ENCODE results near the gene PFDN6. TPM values are rescaled to one million over a fixed set of nuclear protein-coding genes. Genes with fewer than 3 reads are reported as not detected.

The PFDN6 gene
- total RNA-seq, 1 experiment from 2014 or later = 66.7 TPM

DNA sequence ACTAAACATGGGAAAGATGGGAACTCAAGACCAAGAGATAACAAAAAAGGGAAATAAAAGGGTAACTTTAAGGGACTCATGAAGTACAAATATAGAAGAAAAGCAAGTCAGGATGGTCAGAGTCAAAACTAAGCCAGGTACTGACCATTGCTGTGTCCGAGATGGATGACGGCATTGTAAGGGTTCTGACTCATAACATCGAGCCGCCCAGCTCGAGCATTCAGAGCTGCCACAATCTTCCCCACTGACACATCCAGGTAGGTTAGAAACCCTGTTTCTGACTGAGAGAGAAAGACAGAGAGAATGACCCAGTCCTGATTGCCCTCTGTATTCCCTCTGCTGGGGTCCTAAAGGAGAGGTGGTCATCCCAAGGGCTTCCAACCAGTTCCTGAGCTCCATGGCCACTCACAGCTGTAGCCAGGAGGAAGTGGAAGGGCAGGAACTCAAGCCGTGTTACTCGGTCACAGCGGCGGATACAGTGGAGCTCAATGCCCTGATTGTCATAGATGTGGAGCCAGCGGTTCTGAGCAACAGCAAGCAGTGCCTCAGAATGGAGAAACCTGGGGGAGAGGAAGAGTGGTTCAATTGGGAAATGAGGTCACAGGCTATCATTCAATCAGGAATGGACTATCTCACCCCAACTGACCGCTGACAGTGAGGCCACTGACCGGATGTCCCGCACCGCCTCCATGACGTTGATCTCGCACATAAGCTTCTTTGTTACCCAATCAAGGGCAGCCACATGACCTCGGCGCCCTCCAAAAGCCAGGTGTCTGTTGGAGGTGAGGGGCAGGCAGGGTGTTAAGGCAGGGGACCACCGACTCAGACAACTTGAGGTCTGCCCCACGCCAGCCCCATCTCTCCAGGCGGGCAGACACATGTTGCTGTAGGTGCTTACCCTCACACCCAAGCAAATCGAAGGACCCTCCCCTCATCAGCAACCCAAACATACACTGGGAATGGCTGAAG, 2.2 kb upstream of the PFDN6 start:
- no peaks in the 10 kb centered on the region for H3K9me2 ChIP-seq (replicated peaks; ENCODE audit: insufficient read depth, low read length)
- H3K79me2 ChIP-seq (ENCODE audit: low read length) = peaks cover 50% of the 10 kb centered on the region
- H3K36me3 ChIP-seq (ENCODE audit: insufficient read depth, low read length) = peaks cover 32% of the 10 kb centered on the region; the same call in 1 of the 2 replicates
- H3K4me1 ChIP-seq (ENCODE audit: low read length) = peaks cover 23% of the 10 kb centered on the region
- no peaks in the 10 kb centered on the region for H3K9me3 ChIP-seq (ENCODE audit: low read length)
- H3K27me3 ChIP-seq (ENCODE audit: low read length) = no peaks in the 10 kb centered on the region
- H3K27ac ChIP-seq (ENCODE audit: low read length) = no peak overlapping the region
- DNase-seq = no peak
- H3K4me3 ChIP-seq (ENCODE audit: low read length) = peak overlapping the region; percentile 88
- H4K20me1 ChIP-seq (ENCODE audit: insufficient read depth, low read depth, low read length) = no peaks in the 10 kb centered on the region
- no peak overlapping the region for H2AFZ ChIP-seq (ENCODE audit: low read length)
- peak overlapping the region; percentile 68 for H3K4me2 ChIP-seq (ENCODE audit: low read depth, low read length, poor library complexity, severe bottlenecking)
- peak overlapping the region; percentile 88 for H3K9ac ChIP-seq (ENCODE audit: low read length)

DNA sequence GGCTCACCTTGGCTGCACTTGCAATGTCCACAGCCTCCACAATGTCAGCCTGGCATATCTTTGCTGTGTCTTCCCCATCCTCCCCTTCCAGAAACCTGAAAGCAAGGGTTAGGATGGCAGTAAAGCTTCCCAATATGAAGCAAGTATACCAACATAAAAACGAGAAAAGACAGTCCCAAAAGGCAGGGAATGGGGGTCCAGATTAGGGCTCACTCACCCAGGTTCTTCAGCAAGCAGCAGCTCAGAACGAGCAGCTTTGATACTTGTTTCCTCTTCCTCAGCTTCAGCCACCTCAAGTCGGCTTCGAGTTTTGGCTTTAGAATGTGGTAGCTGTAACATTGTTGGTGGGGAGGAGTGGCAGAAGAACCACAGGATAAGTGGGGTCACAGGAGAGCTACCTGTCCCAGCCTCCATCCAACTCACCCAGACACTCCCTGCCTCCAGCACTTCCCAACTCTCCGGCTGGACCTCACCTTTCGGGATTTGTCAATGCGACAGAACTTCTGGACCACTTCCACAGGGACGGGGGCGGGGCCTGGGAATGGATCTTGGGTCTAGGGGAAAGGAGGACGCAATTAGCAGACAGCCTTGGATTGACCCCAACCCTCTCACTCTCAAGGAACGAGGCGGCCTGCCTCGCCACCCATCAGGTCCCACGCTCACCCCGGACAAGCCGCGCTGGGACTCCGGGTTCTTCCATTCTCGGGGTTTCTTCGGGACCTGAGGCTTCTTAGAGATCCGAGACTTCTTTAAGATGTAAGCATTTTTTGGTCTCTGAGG, 1.1 kb upstream of the PFDN6 start:
- Histone ChIP-seq H3K4me2 (ENCODE audit: low read depth, low read length, poor library complexity, severe bottlenecking) (peak overlapping the region; percentile 68), H3K9ac (ENCODE audit: low read length) (peak overlapping the region; percentile 88), H2AFZ (ENCODE audit: low read length) (peak overlapping the region; percentile 96; the same call in 1 of the 2 replicates), H3K4me3 (ENCODE audit: low read length) (peak overlapping the region; percentile 88), H3K79me2 (ENCODE audit: low read length) (peaks cover 50% of the 10 kb centered on the region), H3K27ac (ENCODE audit: low read length) (peak overlapping the region; percentile 4; the same call in 1 of the 2 replicates), H3K36me3 (ENCODE audit: insufficient read depth, low read length) (peaks cover 32% of the 10 kb centered on the region; the same call in 1 of the 2 replicates), H3K27me3 (ENCODE audit: low read length) (no peaks in the 10 kb centered on the region), H3K9me2 (replicated peaks; ENCODE audit: insufficient read depth, low read length) (no peaks in the 10 kb centered on the region), H3K9me3 (ENCODE audit: low read length) (no peaks in the 10 kb centered on the region), H3K4me1 (ENCODE audit: low read length) (peaks cover 23% of the 10 kb centered on the region), H4K20me1 (ENCODE audit: insufficient read depth, low read depth, low read length) (no peaks in the 10 kb centered on the region)
- no peak for DNase-seq

DNA sequence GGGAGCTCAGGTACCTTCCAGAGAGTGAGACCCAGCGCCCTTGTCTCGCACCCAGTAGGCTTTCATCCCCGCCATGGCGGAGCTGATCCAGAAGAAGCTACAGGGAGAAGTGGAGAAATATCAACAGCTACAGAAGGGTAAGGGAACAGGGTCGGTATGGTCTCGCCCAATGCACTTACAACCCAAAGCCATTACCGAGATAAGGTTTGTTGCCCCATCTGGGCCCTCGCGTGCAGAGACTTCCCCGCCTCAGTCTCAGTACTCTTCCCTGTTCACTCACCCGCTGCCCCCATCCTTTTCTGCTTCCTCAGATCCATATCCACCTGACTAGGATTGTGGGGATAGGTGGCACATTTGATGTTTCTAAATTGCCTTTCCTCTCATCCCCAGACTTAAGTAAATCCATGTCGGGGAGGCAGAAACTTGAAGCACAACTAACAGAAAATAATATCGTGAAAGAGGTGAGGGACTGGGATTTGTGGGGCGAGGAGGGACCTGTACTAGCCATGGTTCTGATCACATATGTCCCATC, 449 bp downstream of the PFDN6 start:
- H3K9me3 ChIP-seq (ENCODE audit: low read length) = no peaks in the 10 kb centered on the region
- H3K9ac ChIP-seq (ENCODE audit: low read length) = peak overlapping the region; percentile 88
- H3K4me2 ChIP-seq (ENCODE audit: low read depth, low read length, poor library complexity, severe bottlenecking) = peak overlapping the region; percentile 68
- no peak for DNase-seq
- peaks cover 23% of the 10 kb centered on the region for H3K4me1 ChIP-seq (ENCODE audit: low read length)
- H3K79me2 ChIP-seq (ENCODE audit: low read length) = peaks cover 46% of the 10 kb centered on the region
- no peaks in the 10 kb centered on the region for H4K20me1 ChIP-seq (ENCODE audit: insufficient read depth, low read depth, low read length)
- H3K27ac ChIP-seq (ENCODE audit: low read length) = peak overlapping the region; percentile 13; the same call in 1 of the 2 replicates
- no peaks in the 10 kb centered on the region for H3K9me2 ChIP-seq (replicated peaks; ENCODE audit: insufficient read depth, low read length)
- peak overlapping the region; percentile 88 for H3K4me3 ChIP-seq (ENCODE audit: low read length)
- H3K27me3 ChIP-seq (ENCODE audit: low read length) = no peaks in the 10 kb centered on the region
- H2AFZ ChIP-seq (ENCODE audit: low read length) = no peak overlapping the region; the same call in 1 of the 2 replicates
- H3K36me3 ChIP-seq (ENCODE audit: insufficient read depth, low read length) = peaks cover 25% of the 10 kb centered on the region; the same call in 1 of the 2 replicates

DNA sequence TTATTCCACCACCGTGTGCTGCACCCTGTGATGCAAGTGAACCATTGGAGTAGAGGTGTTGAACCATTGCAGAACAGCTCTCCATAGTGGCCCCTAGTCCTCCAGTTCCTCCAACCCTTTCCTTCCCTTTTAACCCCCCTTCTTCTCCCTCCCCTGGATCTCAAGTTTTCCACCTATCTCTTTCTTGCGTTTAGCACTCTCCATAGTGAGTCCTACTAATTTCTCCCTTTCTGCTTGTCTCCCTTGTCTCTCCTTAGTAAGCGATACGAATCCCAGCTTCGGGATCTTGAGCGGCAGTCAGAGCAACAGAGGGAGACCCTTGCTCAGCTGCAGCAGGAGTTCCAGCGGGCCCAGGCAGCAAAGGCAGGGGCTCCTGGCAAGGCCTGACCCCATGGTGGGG, 1.1 kb downstream of the PFDN6 start:
- Histone ChIP-seq H3K9me2 (replicated peaks; ENCODE audit: insufficient read depth, low read length) (no peaks in the 10 kb centered on the region), H3K4me1 (ENCODE audit: low read length) (peaks cover 23% of the 10 kb centered on the region), H3K79me2 (ENCODE audit: low read length) (peaks cover 46% of the 10 kb centered on the region), H3K4me3 (ENCODE audit: low read length) (peak overlapping the region; percentile 88), H4K20me1 (ENCODE audit: insufficient read depth, low read depth, low read length) (no peaks in the 10 kb centered on the region), H3K27ac (ENCODE audit: low read length) (no peak overlapping the region), H2AFZ (ENCODE audit: low read length) (no peak overlapping the region), H3K27me3 (ENCODE audit: low read length) (no peaks in the 10 kb centered on the region), H3K36me3 (ENCODE audit: insufficient read depth, low read length) (peaks cover 25% of the 10 kb centered on the region; the same call in 1 of the 2 replicates), H3K9ac (ENCODE audit: low read length) (peak overlapping the region; percentile 88), H3K4me2 (ENCODE audit: low read depth, low read length, poor library complexity, severe bottlenecking) (peak overlapping the region; percentile 68), H3K9me3 (ENCODE audit: low read length) (no peaks in the 10 kb centered on the region)
- DNase-seq = no peak

DNA sequence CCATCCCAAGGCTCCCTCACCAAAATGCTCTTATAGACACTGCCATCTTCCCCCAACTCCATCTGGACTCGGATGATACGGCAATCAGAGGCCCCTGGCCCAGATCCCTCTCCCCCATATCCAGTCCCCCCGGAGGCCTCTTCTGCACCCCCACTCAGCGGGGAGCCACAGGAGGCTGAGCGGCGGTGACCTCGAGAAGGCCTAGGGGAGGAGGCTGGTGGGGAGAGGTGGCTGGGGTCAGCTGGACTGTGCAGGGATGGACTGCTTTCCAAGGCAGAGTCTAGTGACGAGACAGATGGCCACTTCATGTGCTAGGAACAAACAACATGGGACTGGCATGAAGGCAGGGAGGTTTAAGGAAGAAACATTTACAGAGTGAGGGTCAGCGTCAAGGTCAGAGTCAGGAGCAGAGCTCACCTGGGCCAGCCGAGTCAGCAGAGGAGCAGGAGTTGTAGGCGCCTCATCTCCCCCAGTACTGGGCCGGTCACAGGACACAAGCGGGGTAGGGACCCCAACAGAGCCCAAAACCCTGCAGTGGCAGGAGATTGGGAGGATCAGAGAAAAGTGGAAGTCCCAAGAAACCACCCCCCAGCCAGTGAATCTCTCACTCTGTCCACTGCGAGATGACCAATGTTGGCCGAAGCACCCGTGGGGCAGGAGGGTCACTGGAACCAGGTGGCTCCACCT, 3.7 kb downstream of the PFDN6 start:
- Histone ChIP-seq H3K9ac (ENCODE audit: low read length) (no peak overlapping the region), H3K36me3 (ENCODE audit: insufficient read depth, low read length) (peaks cover 10% of the 10 kb centered on the region; the same call in 1 of the 2 replicates), H3K4me2 (ENCODE audit: low read depth, low read length, poor library complexity, severe bottlenecking) (no peak overlapping the region), H3K4me1 (ENCODE audit: low read length) (peaks cover 27% of the 10 kb centered on the region), H3K9me3 (ENCODE audit: low read length) (no peaks in the 10 kb centered on the region), H2AFZ (ENCODE audit: low read length) (no peak overlapping the region), H3K9me2 (replicated peaks; ENCODE audit: insufficient read depth, low read length) (no peaks in the 10 kb centered on the region), H4K20me1 (ENCODE audit: insufficient read depth, low read depth, low read length) (no peaks in the 10 kb centered on the region), H3K27ac (ENCODE audit: low read length) (no peak overlapping the region), H3K27me3 (ENCODE audit: low read length) (no peaks in the 10 kb centered on the region), H3K79me2 (ENCODE audit: low read length) (peaks cover 44% of the 10 kb centered on the region), H3K4me3 (ENCODE audit: low read length) (no peak overlapping the region)
- no peak for DNase-seq

DNA sequence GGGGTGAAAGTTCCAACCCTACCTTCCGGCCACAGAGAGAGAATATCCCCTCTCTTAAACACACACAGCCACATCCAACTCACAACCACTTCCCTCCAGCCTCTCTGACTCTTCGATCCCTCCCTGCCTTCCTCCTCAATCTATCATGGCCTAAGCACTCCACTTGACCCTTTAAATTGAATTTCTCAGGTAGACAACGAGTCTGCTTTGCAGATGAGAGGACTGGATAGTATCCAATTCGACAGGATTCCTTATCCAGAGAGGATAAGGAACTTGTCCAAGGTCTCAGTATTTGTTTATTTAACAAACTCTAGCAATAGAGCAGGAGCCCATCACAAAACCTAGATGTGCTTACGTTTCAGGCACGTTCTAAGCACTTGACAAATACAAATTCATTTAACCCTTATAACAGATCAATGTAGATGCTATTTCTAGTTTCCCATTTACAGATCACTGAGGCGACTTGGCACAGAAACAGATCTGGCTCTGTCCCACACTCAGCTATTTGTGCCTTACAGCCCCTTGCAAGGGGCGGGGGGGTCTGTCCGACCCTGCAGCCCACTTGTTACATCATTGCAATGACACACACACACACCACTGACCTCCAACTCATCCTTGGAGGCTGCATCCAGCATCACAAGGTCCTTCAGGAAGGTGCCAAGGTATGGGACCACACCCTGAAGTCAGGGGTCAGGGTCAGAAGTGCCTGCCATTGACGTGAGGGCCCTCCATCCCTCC, 4.9 kb downstream of the PFDN6 start:
- H2AFZ ChIP-seq (ENCODE audit: low read length) = no peak overlapping the region
- no peak for DNase-seq
- H3K9me2 ChIP-seq (replicated peaks; ENCODE audit: insufficient read depth, low read length) = no peaks in the 10 kb centered on the region
- H3K27ac ChIP-seq (ENCODE audit: low read length) = no peak overlapping the region
- H3K4me1 ChIP-seq (ENCODE audit: low read length) = peaks cover 26% of the 10 kb centered on the region
- no peak overlapping the region for H3K4me3 ChIP-seq (ENCODE audit: low read length)
- H3K79me2 ChIP-seq (ENCODE audit: low read length) = peaks cover 36% of the 10 kb centered on the region
- peaks cover 10% of the 10 kb centered on the region; the same call in 1 of the 2 replicates for H3K36me3 ChIP-seq (ENCODE audit: insufficient read depth, low read length)
- H3K4me2 ChIP-seq (ENCODE audit: low read depth, low read length, poor library complexity, severe bottlenecking) = no peak overlapping the region
- no peaks in the 10 kb centered on the region for H4K20me1 ChIP-seq (ENCODE audit: insufficient read depth, low read depth, low read length)
- no peaks in the 10 kb centered on the region for H3K9me3 ChIP-seq (ENCODE audit: low read length)
- no peaks in the 10 kb centered on the region for H3K27me3 ChIP-seq (ENCODE audit: low read length)
- no peak overlapping the region for H3K9ac ChIP-seq (ENCODE audit: low read length)

- Histone ChIP-seq H3K4me3 (ENCODE audit: low read length) (no peak overlapping the region), H3K27me3 (ENCODE audit: low read length) (no peaks in the 10 kb centered on the region), H3K9me3 (ENCODE audit: low read length) (no peaks in the 10 kb centered on the region), H3K27ac (ENCODE audit: low read length) (no peak overlapping the region), H2AFZ (ENCODE audit: low read length) (no peak overlapping the region), H3K36me3 (ENCODE audit: insufficient read depth, low read length) (peaks cover 9% of the 10 kb centered on the region; the same call in 1 of the 2 replicates), H3K4me2 (ENCODE audit: low read depth, low read length, poor library complexity, severe bottlenecking) (no peak overlapping the region), H4K20me1 (ENCODE audit: insufficient read depth, low read depth, low read length) (no peaks in the 10 kb centered on the region), H3K79me2 (ENCODE audit: low read length) (peaks cover 27% of the 10 kb centered on the region), H3K9ac (ENCODE audit: low read length) (no peak overlapping the region), H3K4me1 (ENCODE audit: low read length) (peaks cover 27% of the 10 kb centered on the region), H3K9me2 (replicated peaks; ENCODE audit: insufficient read depth, low read length) (no peaks in the 10 kb centered on the region)
- no peak for DNase-seq
These were observed 6.4 kb downstream of the PFDN6 start for GRCh38 chr6:33295621-33296369.
